HG02623 (cell line): ENCODE measurements around the gene CCDC83.

Source experiments
- ATAC-seq: cut with Tn5 transposase; IDR thresholded peaks from one replicate; pipeline ENCODE4 v1.9.1; 2021; ENCODE audit warnings: moderate library complexity; ENCODE audit not compliant: unreplicated experiment

Gene CCDC83

GRCh38 chr11:85855341-85855656 is at the start of gene CCDC83:
Gene CCDC83 (plus strand): TSS chr11:85855383. CDS start chr11:85865124, 9,741 bp downstream.
- ATAC-seq: no peak

GRCh38 chr11:85805387-85805786 is 49.8 kb upstream of the CCDC83 start:
- no peak for ATAC-seq

DNA sequence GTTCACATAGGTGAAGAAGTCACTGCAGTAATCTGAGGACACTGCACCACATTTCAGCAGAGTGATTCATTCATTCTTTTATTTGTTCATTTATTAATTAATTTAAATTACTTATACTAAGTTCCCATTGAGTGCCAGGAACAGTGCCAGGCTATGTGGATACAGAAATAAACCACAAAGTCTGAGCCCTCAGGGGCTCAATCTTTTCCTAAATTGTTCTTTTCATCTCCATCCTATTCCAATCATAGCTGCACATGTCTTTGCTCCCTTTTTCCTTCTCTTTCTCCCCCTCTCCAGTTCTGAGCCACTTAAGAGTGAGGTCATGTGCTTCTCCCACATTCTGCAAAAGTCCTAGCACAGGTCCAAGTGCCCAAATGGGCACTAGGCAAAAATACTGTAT is 49.2 kb upstream of the CCDC83 start:
- no peak for ATAC-seq

GRCh38 chr11:85806876-85807275 is 48.3 kb upstream of the CCDC83 start:
- no peak for ATAC-seq

DNA sequence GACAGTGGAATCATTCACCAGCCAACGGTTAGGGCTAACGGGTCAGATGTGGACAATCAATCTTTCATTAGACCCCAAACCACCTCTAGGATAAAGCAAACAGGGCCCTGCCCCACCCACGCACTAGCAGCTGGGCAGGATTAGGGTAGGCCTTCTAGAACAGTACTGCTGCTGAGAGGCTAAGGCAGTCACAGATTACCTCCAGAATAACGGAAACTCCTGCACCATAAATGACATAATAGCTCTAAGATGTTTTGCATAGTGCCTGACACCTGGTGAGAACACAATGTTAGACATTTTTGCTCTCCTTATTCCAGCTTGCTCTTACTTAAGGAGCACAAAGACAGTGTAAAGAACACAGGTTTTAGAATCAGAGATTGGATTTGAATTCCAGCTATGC is 46.0 kb upstream of the CCDC83 start:
- ATAC-seq: peak; percentile 43

DNA sequence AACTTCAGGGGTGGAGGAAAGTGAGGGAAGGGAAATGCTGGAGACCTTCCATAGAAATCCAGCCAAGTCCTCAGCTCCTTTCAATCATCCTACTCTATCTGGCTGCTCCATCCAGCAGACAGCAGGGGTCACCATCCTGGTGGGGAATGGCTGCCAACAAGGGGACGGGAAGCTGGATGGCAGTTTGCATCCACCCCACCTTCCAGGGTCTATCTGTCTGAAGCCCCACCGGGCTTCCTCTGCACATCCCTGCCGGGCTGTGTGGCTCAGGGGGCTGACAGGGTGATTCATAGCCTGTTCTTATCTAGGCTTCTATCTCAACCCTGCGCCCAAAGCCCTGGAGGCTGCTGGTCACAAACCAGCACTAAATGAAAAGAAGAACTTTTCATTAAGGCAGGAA is 45.3 kb upstream of the CCDC83 start:
- ATAC-seq: no peak

- ATAC-seq: no peak
Observed at GRCh38 chr11:85810521-85810870, 44.7 kb upstream of the CCDC83 start.

DNA sequence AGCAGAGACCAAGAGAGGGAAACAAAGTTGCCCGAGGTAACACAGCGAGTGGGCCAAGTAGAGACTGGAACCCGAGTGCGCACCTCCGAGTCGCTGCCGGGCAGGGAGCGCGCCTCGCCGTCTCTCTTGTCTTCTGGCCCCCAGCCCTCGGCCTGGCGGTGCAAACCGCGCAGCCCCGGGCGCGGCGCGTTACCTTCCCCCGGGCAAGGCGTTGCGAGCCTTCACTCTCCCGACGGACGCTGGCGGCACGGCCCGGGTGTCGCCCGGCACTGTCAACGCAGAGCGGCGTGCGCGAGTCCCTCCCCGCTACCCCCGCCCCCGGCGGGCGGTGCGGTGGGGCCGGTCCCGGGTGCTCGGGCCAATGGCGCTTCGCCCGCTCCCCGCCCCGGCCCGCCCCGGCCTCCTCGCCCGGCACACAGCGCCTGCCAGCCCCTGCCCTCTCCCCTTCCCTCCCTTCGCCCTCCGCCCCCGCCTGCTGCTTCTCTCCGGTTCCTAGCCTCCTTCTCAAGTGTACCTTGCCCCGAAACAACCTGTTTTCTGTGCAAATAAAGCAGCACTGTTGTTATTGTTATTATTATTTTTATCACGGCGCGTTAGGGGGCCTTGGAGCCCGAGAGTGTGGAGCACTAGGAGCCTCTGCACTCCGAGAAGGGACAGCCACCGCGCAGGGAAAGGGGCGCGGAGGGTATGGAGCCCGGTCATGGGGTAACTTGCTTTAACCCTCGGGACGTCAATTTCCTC is 44.1 kb upstream of the CCDC83 start, which contains the start of gene SYTL2:
SYTL2 (minus strand) TSS at position 271 of the 741 bp plus-strand sequence. CDS start 53,416 bp downstream, outside the sequence.
- peak; percentile 81 for ATAC-seq

DNA sequence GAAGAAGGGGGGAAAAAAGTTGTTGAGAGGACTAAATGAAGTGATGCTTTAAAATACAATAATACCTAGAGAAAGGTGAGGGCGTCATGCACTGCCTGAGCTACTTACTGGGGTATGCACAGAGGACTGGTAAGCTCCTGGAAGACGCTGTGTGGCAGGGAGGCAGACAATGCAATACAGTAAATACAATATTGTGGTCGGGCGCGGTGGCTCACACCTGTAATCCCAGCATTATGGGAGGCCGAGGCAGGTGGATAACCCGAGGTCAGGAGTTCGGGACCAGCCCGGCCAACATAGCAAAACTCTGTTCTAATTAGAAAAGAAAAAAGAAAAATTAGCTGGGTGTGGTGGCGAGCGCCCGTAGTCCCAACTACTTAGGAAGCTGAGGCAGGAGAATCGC is 43.6 kb upstream of the CCDC83 start:
- ATAC-seq: no peak

DNA sequence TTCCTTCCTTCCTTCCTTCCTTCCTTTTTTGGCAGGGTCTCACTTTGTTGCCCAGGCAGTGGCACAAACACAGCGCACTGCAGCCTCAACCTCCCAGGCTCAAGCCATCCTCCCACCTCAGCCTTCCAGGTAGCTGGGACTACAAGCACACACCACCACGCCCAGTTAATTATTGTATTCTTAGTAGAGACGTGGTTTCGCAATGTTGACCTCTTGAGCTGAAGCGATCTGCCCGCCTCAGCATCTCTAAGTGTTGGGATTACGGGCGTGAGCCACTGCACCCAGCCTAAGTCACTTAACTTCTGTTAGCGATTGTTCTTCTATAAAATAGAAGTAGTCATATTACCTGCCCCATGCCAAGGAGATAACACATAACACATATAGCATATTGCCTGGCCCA is 41.5 kb upstream of the CCDC83 start:
- ATAC-seq: no peak

DNA sequence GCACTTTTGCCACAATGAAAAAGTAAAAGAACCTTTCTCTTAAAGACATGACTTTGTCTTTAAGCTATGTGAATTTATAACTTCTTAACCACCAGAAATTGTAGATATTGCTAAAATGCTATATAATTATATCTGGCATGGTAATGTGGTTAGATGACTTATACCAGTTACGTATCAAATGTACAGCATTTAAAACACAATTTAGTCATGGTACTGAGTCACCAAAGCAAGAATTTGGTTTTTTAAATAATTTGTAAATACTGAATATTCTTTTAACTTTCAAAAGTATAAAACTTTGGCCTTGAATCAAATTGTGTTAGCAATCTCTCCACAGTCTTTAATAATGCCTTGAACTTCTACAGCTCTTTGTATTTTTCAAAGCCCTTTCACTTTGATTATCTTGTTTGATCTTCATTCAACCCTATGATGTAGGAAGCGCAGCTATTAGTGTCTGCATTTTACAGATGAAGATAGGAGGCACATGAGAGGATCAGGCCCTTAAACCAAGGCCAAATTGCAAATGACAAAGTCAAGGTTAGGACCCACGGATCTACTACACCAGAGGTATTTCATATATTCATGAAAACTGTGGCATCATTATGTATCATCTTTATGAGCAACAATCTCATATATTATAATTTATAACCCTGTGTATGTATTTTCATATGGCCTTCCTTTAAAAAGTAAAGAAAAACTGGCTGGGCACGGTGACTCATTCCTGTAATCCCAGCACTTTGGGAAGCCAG is 39.8 kb upstream of the CCDC83 start:
- ATAC-seq: no peak

DNA sequence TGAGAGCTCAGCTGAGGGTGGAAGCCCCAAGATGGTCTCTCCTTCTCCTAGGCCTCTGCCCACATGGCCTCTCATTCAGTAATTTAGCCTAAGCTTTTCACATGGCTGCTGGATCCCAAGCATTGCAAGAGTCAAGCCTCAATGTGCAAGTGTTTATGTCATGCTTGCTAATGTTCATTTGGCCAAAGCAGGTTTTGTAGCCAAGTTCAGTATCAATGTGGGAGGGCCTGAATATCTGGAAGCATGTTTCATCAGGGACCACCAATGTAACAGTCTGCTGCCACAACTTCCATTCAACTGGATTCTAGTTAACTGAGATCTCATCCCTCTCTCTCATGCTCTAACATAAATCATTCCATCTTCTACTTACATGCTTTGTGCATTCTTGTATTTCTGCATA is 35.7 kb upstream of the CCDC83 start:
- ATAC-seq: no peak

DNA sequence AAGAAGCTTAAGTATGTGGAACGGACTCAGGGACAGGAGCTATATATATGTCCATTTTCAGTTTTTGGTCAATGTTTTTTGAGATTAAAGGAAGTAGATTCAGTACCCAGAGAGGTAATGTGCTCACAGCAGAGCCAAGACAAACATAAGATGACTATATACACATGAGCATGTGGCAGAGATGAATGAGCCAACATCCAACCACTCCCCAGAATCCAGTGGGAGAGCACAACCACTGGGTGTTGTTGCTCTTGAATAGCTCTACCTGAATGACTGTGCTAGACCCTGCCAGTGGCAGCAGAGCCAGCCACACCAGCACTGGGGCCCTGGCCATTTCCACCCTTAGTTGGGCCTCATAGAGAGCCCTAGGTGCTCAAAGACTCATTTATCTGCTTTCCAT is 33.5 kb upstream of the CCDC83 start:
- no peak for ATAC-seq

DNA sequence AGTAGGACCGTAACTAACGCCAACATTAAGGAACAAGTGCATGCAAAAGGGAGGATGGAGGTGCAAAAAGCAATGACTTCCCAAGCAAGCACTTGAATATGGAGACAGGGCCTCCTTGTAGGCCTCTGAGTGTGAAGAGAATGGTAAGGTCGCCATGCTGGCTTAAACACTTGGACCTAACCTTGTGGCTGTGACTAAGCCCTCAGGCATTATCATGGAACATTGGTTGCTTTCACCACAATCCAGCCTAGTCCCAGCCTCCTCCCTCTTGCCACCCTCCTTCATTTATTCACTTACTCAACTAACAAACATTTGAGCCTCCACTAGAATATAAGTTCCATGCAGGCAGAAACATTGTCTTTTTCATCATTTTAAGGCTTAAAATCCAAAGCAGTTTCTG is 32.4 kb upstream of the CCDC83 start:
- ATAC-seq: no peak

DNA sequence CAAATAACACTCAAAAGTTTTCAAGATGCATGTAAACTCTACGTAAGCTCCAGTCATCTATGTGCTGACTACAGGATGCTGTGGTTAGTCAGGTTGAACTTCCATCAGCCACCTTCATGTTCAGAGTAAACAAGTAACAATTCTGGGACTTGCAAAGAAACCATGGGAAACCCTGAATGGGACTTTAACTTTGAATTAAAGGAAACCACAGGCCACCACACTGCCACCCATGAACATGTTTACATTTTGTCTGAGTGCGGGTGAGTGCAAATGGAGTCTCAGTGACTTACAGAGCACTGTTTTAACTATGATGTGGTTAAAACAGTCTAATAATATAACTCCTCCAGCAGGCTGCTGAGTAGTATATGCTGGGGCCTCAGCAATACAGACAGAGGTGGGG is 31.4 kb upstream of the CCDC83 start:
- ATAC-seq: no peak

DNA sequence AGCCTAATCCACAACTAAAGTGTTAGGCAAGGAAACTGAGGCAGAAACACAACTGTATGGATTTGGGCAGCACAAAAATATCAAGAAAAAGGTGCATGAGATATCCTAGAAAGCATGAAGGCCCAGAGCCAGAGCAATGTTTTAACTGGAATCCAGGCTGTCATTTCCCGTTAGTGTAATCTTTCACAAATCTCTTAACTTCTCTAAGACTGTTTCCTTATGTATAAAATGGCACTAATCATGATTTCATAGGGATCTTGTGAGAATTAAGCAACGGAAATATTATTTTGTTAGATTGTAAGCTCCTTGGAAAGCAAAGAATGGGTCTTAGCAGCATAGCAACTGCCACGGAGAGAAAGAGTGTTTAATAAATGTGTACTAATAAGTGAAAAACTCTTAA is 29.6 kb upstream of the CCDC83 start:
- no peak for ATAC-seq

GRCh38 chr11:85826116-85826855 is 28.9 kb upstream of the CCDC83 start:
- no peak for ATAC-seq

DNA sequence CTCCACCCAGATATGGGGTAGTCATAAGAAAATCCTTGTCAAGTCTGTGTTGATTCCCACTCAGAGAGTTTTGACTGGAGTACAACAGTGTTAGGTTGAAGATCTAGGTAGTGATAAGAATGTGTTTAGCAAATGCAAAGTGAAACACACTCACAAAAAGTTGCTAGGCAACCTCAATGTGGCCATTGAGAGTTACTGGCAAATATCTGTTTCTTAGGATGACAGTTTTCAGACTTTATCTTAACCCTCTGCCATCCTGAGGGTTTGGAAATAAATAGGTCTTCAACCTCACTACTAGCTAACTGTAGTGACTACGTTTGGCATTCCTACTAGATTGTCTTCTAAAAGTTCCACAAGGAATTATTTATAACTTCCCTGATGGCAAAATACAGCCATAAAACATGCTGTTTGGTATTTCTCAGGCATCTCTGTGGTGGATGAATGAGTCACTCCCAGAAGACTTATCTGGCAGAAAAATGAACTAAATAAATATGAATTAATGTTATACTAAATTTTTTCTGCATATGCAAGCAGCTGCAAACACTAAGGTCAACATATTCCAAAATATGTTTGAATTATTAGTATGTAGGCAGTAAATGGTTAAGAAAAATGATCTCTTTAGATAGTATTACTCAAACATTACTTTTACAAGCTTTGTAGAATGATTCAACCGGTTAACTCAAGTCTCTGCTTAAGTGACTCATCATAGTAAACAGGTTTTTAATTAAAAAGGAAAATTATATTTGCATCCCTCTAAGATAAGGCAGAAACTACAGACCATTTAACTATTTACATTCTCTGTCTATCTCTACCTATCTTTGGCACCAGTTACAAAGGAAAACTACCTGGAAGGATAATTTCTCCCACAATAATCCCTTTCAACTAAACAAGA is 27.2 kb upstream of the CCDC83 start:
- no peak for ATAC-seq

GRCh38 chr11:85828640-85828978 is 26.6 kb upstream of the CCDC83 start:
- ATAC-seq: no peak

GRCh38 chr11:85829172-85829571 is 26.0 kb upstream of the CCDC83 start:
- no peak for ATAC-seq

- ATAC-seq: no peak
Observed at GRCh38 chr11:85831050-85831449, 24.1 kb upstream of the CCDC83 start.
